Neural cell (in vitro differentiated cells): ENCODE results near the gene EFCAB8. TPM values are rescaled to one million over a fixed set of nuclear protein-coding genes. Genes with fewer than 3 reads are reported as not detected.

ENCODE experiments used
- H2AFZ ChIP-seq: fragments of 200-600, 300-800 bp; sonication (generic), shearing (Covaris generic); 2 replicates; pipeline ENCODE4 v1.6.0; 2014; ENCODE audit warnings: low read depth, mild to moderate bottlenecking, antibody characterized with exemption, low read length, moderate library complexity
- H3F3A ChIP-seq: fragments of 200-600 bp; shearing (Covaris generic); 2 replicates; pipeline ENCODE4 v1.6.1; 2016; ENCODE audit warnings: mild to moderate bottlenecking, moderate library complexity, mixed read lengths, antibody characterized with exemption, low read length; ENCODE audit not compliant: insufficient read depth, poor library complexity, severe bottlenecking
- H3K27ac ChIP-seq: fragments of 200-600, 300-800 bp; sonication (generic), shearing (Covaris generic); 2 replicates; pipeline ENCODE4 v1.5.1; 2014; ENCODE audit warnings: mild to moderate bottlenecking, low read length, moderate library complexity
- H3K27me3 ChIP-seq: fragments of 300-800, 200-600 bp; sonication (generic), shearing (Covaris generic); 2 replicates; pipeline ENCODE4 v1.6.0; 2014; ENCODE audit warnings: mild to moderate bottlenecking, low read depth, low read length, moderate library complexity; ENCODE audit not compliant: insufficient read depth
- H3K36me3 ChIP-seq: fragments of 300-800, 200-600 bp; sonication (generic), shearing (Covaris generic); 2 replicates; pipeline ENCODE4 v1.5.1; 2014; ENCODE audit warnings: mild to moderate bottlenecking, antibody characterized with exemption, low read length, moderate library complexity; ENCODE audit not compliant: insufficient read depth
- H3K4me2 ChIP-seq: fragments of 300-800, 200-600 bp; sonication (generic), shearing (Covaris generic); 2 replicates; pipeline ENCODE4 v1.6.0; 2014; ENCODE audit warnings: mild to moderate bottlenecking, low read length
- H3K4me3 ChIP-seq: fragments of 300-800, 200-600 bp; sonication (generic), shearing (Covaris generic); 2 replicates; pipeline ENCODE4 v1.5.1; 2014; ENCODE audit warnings: mild to moderate bottlenecking, low read length, moderate library complexity
- H3K79me2 ChIP-seq: fragments of 200-600 bp; shearing (Covaris generic); replicated peaks from 2 replicates; pipeline ENCODE4 v1.6.0; 2014; ENCODE audit warnings: mild to moderate bottlenecking, low read length, moderate library complexity; ENCODE audit not compliant: insufficient read depth
- H3K9ac ChIP-seq: fragments of 300-800, 200-600 bp; sonication (generic), shearing (Covaris generic); 2 replicates; pipeline ENCODE4 v1.6.1; 2016; ENCODE audit warnings: mild to moderate bottlenecking, low read length, mixed read lengths
- H3K9me2 ChIP-seq: fragments of 200-600 bp; shearing (Covaris generic); 2 replicates; pipeline ENCODE4 v1.6.1; 2016; ENCODE audit warnings: mild to moderate bottlenecking, low read length, mixed read lengths; ENCODE audit not compliant: insufficient read depth
- H3K9me3 ChIP-seq: fragments of 200-600, 300-800 bp; sonication (generic), shearing (Covaris generic); 2 replicates; pipeline ENCODE4 v1.6.1; 2016; ENCODE audit warnings: mild to moderate bottlenecking, mixed run types, low read length, moderate library complexity, mixed read lengths
- H4K20me1 ChIP-seq: fragments of 200-600 bp; shearing (Covaris generic); 2 replicates; pipeline ENCODE4 v1.6.1; 2016; ENCODE audit warnings: mild to moderate bottlenecking, mixed run types; ENCODE audit not compliant: insufficient read depth
- CTCF ChIP-seq: fragments of 450-650 bp; IDR thresholded peaks from 2 replicates; pipeline ENCODE4 v1.5.1; 2014; ENCODE audit warnings: antibody characterized with exemption, mild to moderate bottlenecking, moderate library complexity; ENCODE audit not compliant: poor library complexity, severe bottlenecking
- EP300 ChIP-seq: fragments of 450-650 bp; conservative IDR thresholded peaks from 2 replicates; pipeline ENCODE4 v1.6.1; 2014; ENCODE audit warnings: antibody characterized with exemption, mild to moderate bottlenecking, moderate library complexity; ENCODE audit not compliant: poor library complexity, severe bottlenecking
- EZH2 ChIP-seq: fragments of 200-600, 300-800 bp; shearing (Covaris generic), sonication (generic); IDR thresholded peaks from 2 replicates; pipeline ENCODE4 v1.6.1; 2014; ENCODE audit warnings: antibody characterized with exemption, low read length, borderline replicate concordance, mild to moderate bottlenecking; ENCODE audit not compliant: insufficient read depth, poor library complexity, severe bottlenecking
- MXI1 ChIP-seq: fragments of 450-650 bp; conservative IDR thresholded peaks from 2 replicates; pipeline ENCODE4 v1.6.1; 2014; ENCODE audit warnings: antibody characterized with exemption, mild to moderate bottlenecking; ENCODE audit not compliant: poor library complexity, severe bottlenecking
- POLR2AphosphoS5 ChIP-seq: IDR thresholded peaks from 2 replicates; pipeline ENCODE4 v1.6.1; 2012
- RAD21 ChIP-seq: fragments of 450-650 bp; conservative IDR thresholded peaks from 2 replicates; pipeline ENCODE4 v1.6.1; 2014; ENCODE audit warnings: antibody characterized with exemption, mild to moderate bottlenecking, moderate library complexity
- SMC3 ChIP-seq: fragments of 450-650 bp; conservative IDR thresholded peaks from 2 replicates; pipeline ENCODE4 v1.6.1; 2014; ENCODE audit warnings: antibody characterized with exemption, mild to moderate bottlenecking, moderate library complexity; ENCODE audit not compliant: poor library complexity
- TAF1 ChIP-seq: IDR thresholded peaks from 2 replicates; pipeline ENCODE4 v1.6.1; 2012; ENCODE audit warnings: low read depth
- polyA plus RNA-seq: library from polyadenylated mRNA; depleted of rRNA; stranded (reverse); fragments of >200 nt; gene quantifications from 2 replicates; pipeline ENCODE4 v1.2.3, GENCODE V29; 2014
- TF ChIP-seq, protein P1 (sequence below): IDR thresholded peaks from 2 replicates; pipeline ENCODE4 v1.6.1; 2012; ENCODE audit warnings: borderline replicate concordance

EFCAB8 gene
- polyA plus RNA-seq, 1 donor from 2014 or later = not detected

- Histone ChIP-seq H3K9me2 (no peaks in the 10 kb centered on the region), H3F3A (no peaks in the 10 kb centered on the region), H3K79me2 (no peaks in the 10 kb centered on the region), H3K36me3 (no peaks in the 10 kb centered on the region), H3K27ac (no peak overlapping the region), H3K9ac (no peak overlapping the region), H3K9me3 (no peaks in the 10 kb centered on the region), H2AFZ (no peak overlapping the region), H3K4me2 (no peak overlapping the region), H4K20me1 (no peaks in the 10 kb centered on the region), H3K4me3 (no peak overlapping the region), H3K27me3 (no peaks in the 10 kb centered on the region)
- TF ChIP-seq POLR2AphosphoS5 = no peak
- no peak for TF ChIP-seq EZH2
- TF ChIP-seq, protein P1, sequence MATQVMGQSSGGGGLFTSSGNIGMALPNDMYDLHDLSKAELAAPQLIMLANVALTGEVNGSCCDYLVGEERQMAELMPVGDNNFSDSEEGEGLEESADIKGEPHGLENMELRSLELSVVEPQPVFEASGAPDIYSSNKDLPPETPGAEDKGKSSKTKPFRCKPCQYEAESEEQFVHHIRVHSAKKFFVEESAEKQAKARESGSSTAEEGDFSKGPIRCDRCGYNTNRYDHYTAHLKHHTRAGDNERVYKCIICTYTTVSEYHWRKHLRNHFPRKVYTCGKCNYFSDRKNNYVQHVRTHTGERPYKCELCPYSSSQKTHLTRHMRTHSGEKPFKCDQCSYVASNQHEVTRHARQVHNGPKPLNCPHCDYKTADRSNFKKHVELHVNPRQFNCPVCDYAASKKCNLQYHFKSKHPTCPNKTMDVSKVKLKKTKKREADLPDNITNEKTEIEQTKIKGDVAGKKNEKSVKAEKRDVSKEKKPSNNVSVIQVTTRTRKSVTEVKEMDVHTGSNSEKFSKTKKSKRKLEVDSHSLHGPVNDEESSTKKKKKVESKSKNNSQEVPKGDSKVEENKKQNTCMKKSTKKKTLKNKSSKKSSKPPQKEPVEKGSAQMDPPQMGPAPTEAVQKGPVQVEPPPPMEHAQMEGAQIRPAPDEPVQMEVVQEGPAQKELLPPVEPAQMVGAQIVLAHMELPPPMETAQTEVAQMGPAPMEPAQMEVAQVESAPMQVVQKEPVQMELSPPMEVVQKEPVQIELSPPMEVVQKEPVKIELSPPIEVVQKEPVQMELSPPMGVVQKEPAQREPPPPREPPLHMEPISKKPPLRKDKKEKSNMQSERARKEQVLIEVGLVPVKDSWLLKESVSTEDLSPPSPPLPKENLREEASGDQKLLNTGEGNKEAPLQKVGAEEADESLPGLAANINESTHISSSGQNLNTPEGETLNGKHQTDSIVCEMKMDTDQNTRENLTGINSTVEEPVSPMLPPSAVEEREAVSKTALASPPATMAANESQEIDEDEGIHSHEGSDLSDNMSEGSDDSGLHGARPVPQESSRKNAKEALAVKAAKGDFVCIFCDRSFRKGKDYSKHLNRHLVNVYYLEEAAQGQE = no peak
- no peak for TF ChIP-seq EP300
- TF ChIP-seq MXI1 = no peak
- no peak for TF ChIP-seq TAF1
- no peak for TF ChIP-seq RAD21
- no peak for TF ChIP-seq SMC3
- no peak for TF ChIP-seq CTCF
Measured at GRCh38 chr20:32872266-32872665, 13.5 kb downstream of the EFCAB8 start.

DNA sequence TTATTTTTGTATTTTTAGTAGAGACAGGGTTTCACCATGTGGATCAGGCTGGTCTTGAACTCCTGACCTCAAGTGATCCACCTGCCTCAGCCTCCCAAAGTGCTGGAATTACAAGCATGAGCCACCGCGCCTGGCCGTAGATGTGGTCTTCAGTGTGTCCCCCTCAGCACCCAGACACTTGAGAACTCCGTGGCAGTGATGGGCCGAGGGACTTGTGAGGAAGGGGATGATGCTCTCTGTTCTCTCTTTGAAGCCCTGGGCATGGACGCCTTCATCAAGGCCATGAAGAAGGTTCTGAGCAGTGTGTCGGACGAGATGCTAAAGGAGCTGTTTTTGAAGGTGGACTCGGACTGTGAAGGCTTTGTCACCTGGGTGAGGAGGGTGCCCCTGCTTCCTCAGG lies 16.9 kb downstream of the EFCAB8 start:
- H3K9me2 ChIP-seq = no peaks in the 10 kb centered on the region
- no peaks in the 10 kb centered on the region for H3K27me3 ChIP-seq
- H3K36me3 ChIP-seq = no peaks in the 10 kb centered on the region
- H3K9me3 ChIP-seq = no peaks in the 10 kb centered on the region
- H3F3A ChIP-seq = no peaks in the 10 kb centered on the region
- H2AFZ ChIP-seq = no peak overlapping the region
- no peak overlapping the region for H3K4me3 ChIP-seq
- H3K27ac ChIP-seq = no peak overlapping the region
- no peak overlapping the region for H3K9ac ChIP-seq
- H3K79me2 ChIP-seq = no peaks in the 10 kb centered on the region
- H3K4me2 ChIP-seq = no peak overlapping the region
- H4K20me1 ChIP-seq = no peaks in the 10 kb centered on the region
- no peak for TF ChIP-seq MXI1
- no peak for TF ChIP-seq RAD21
- TF ChIP-seq POLR2AphosphoS5 = no peak
- no peak for TF ChIP-seq CTCF
- TF ChIP-seq TAF1 = no peak
- no peak for TF ChIP-seq EZH2
- TF ChIP-seq, protein P1 = no peak
- TF ChIP-seq EP300 = no peak
- TF ChIP-seq SMC3 = no peak
